ENCODE results near the gene CD84. TPM values are rescaled to one million over a fixed set of nuclear protein-coding genes. Genes with fewer than 3 reads are reported as not detected.

CD84 gene
- not detected in 2 replicates for total RNA-seq

GRCh38 chr1:160579216-160579701 is at the start of gene CD84:
CD84 (minus strand) TSS chr1:160579496; CDS start chr1:160579437, 59 bp downstream.

GRCh38 chr1:160522622-160523345 is 56.5 kb downstream of the CD84 start, which contains the start of gene SLAMF6:
SLAMF6 (minus strand) TSS chr1:160523255; CDS start chr1:160523192, 63 bp downstream.

Other genes starting within 250 kb of the CD84 start
- 156 and 194 TPM in 2 replicates for gene COPA, start 236.2 kb downstream of the CD84 start, total RNA-seq
- 53.0 and 97.3 TPM in 2 replicates for gene NCSTN, start 236.1 kb downstream of the CD84 start, total RNA-seq
- 0.07 TPM in 1 of 2 replicates, not detected in the other for gene NHLH1, start 212.4 kb downstream of the CD84 start, total RNA-seq
- gene VANGL2, start 178.9 kb downstream of the CD84 start, total RNA-seq: 3.1 and 25.8 TPM in 2 replicates
- not detected in 2 replicates for gene SLAMF6, start 56.2 kb downstream of the CD84 start, total RNA-seq
- not detected in 2 replicates for gene SLAMF1, start 67.5 kb upstream of the CD84 start, total RNA-seq
- gene CD48, start 132.3 kb upstream of the CD84 start, total RNA-seq: not detected in 2 replicates
- gene SLAMF7, start 159.8 kb upstream of the CD84 start, total RNA-seq: 2.4 and 4.6 TPM in 2 replicates
- not detected in 2 replicates for gene LY9, start 216.7 kb upstream of the CD84 start, total RNA-seq